ENCODE results near the gene BRD2.

The BRD2 gene

DNA sequence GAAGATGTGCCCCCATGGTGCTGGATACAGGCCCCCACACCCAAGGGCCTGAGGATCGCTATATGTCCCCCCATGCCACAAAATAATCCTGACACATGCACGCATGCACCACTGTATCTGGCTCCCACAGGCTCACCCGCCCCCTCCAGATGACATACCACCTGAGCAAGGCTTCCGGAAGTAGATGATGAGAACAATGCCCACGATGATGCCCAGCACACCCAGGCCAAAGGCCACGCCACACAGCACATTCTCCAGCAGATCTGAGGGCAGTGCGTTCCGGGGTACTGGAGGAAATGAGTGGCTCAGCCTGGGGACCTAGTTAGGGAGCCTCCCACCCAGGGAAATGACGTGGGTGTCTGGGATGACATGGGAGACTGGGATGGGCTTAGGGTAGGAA lies 19.3 kb upstream of the BRD2 start:
- DNase-seq (ENCODE audit: low spot score): no peak

DNA sequence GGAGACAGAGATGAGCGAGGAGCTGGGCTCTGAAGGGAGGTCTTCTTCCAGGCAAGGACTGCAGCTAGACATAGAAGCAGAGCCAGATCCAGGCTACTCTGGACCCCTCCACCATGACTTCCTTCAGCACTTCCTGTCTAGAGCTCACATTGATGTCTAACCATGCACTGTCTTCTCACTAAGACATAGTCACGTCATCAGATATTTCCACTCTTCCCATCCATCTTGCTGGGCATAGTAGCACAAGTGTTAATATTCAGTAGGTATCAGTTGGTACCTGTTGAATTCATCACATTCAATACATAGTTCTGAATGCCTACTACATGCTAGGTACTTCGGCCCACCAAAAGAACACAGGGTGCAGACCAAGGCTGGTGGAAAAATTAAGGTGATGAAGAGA lies 18.4 kb upstream of the BRD2 start:
- no peak for DNase-seq (ENCODE audit: low spot score)

DNA sequence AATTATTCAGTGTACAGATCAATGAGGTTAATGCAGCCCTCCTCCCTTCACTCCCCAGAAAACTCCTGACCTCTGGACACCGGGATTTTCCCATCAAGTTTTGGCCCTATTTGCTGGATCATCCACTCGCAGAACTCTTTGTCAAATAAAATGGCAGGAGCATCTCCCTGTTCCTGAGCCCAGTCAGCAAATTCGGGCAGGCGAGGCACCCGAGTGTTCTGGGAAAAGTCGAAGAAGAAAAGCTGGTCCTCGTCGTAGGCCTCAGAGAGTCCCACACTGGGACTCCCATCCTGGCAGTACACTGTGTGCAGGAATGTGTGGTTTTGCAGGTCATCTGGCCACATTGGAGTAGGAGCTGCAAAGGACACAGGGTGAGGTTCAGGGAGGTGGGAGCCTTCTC lies 17.9 kb upstream of the BRD2 start:
- DNase-seq (ENCODE audit: low spot score): no peak

DNA sequence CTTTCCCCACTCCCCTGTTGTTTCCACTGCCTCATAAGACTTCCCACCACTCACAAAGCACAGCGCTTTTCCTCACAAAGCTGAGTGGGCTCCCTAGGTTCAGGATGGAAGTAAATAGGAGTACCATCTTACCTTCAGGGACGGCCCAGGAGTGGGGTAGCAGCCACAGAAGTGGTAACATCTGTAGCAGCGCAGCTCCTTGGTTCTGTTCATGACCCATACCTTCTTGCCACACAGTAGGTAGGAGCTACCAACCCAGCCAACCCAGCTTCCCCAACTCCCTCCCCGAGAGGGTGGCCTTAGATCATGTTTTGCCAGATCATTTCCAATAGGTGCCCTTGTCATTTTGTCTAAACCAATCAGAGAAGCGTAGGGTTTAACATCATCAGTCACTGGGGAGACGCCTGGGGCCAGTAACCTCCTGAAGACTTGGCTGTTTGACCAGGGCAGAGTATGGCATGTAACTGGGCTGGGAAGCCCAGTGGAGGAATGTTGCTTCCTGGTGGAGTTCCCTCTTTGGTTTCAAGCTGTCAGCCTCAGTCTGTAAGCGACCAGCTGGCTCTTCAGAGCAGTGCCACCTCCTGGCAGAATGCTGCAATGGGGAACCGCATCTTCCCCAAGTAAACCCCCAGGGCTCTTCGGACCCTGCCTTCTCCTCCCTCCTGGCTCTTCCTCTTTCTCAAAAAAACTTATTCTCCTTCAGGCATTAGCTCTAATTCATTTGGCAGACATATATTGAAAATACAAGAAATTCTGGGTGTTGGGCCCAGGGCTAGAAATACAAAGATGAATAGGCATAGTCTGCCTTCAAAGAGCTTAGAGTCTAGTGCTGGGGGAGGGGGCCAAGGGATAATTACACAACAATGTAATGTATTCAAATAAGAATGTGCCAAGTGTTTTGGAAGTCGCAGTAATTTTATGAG lies 15.3 kb upstream of the BRD2 start, which contains the start of gene HLA-DMA:
TSS of gene HLA-DMA (minus strand) at position 281 of the 923 bp plus-strand sequence. CDS start at position 220, 61 bp downstream.
- peak; percentile 42 for DNase-seq (ENCODE audit: low spot score)

DNA sequence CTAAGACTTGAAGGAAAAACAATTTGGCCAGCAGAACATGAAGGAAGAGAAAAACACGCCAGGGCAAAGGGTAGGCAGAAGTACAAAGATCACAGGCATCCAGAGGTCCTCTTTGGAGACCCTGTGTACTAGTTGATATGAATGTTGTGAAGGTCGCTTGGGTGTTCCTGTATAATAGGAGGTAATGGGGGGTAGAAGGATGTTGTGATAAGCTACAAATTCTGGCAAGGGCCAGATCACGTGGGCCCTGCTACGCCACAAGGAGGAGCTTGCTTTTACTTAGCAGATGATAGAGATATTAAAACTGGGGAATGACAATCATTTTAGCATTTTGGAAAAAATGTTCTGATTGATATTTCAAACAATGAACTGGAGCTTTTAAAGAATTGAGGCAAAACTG lies 14.6 kb upstream of the BRD2 start:
- no peak for DNase-seq (ENCODE audit: low spot score)

DNA sequence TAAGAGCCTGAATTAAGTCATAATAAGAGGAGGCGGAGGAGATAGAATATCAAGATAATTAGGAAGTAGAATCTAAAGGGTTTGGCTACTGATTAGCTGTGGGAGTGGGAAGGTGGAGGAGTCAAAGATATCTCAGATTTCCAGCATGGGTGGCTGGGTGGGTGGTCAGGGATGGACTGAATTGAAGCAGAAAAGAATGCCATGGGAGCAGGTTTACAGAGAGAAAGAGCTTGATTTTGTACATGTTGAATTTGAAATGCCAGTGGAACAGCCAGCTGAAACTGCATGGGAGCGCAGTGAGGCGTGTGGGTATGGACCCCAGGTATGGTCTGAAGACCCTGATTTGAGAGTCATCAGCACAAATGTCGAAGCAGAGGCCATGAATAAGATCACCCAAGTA lies 14.1 kb upstream of the BRD2 start:
- DNase-seq (ENCODE audit: low spot score): no peak

DNA sequence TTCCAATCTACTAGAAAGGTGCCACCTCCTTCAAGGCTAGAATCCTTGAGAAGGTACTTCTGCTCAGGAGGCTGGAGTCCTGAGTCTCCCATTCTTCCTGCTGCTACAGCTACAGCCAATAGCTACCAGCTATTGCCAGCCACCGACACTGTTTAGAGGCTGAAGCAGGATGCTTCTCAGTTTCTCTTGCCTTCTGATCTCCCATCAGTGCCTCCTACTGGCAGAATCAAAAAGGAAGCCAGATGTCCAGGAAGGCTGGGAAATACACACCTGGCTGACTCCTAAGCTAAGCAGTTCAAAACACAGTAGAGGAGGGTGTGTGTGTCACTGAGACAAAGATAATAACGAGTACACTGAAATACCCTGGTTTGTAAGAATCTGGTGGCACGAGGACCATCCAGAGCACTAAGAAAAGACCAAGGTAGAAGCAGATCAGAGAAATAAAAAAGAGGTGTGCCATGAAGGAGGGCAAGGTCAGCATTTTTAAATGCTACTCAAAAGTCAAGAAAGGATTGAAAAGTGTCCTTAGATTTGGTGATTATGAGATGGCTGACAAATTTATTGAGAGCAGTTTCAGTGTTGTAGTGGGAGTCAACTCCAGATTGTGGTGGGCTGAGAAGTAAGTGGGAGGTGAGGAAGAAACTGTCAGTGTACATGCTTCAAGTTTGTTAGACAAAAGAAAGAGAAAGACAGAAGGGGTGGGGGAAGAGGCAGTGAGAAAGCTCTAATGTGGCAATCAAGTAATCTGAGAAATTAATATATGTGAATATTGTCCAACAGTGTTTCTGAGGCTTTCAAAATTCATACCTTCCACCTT lies 13.2 kb upstream of the BRD2 start:
- no peak for DNase-seq (ENCODE audit: low spot score)

DNA sequence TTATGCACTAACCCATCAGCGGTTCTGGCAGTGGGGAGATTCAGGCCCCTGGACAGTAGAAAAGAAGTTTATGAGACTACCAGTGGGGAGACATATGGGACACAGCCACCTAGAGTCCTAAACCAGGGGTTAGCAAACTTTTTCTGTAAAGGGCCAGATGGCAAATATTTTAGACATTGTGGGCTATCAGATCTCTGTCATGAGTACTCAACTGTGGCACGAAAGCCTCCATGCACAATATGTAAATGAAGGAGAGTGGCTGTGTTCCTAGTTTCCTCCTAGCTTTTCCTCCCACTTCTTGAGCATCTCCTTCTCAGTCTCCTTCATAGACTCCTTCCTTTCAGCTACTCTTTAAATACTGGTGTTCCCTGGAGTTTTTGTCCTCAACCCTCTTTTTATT lies 12.2 kb upstream of the BRD2 start:
- DNase-seq (ENCODE audit: low spot score): no peak

DNA sequence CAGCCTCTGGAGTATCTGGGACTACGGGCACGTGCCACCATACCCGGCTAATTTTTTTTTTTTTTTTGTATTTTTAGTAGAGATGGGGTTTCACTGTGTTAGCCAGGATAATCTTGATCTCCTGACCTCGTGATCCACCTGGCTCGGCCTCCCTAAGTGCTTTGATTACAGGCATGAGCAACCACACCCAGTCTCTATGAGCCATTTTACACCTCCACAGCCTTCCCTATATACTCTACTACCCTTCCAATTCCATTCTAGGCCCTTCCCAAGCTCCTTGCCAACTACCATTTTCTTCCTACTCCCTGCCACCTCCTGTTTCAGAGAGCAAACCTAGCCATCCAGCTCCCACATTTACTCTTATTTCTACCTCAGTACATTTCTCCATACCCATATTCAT lies 7.8 kb upstream of the BRD2 start:
- no peak for DNase-seq (ENCODE audit: low spot score)

DNA sequence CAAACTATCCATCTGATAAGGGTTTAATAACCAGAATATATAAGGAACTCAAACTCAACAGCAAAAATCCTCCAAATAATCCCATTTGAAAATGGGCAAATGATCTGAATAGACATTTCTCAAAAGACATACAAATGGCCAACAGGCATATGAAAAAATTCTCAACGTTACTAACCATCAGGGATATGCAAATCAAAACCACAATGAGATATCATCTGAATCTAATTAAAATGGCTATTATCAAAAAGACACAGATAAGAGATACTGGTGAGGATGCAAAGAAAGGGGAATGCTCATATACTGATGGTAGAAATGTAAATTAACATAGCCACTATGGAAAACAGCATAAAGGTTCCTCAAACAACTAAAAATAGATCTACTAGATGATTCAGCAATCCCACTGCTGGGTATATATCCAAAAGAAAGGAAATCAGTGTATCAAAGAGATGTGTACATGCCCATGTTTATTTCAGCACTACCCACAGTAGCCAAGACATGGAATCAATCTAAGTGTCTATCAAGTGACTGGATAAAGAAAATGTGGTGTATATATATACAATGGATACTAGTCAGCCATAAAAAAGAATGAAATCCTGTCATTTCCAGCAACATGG lies 6.1 kb upstream of the BRD2 start:
- DNase-seq (ENCODE audit: low spot score): no peak

DNA sequence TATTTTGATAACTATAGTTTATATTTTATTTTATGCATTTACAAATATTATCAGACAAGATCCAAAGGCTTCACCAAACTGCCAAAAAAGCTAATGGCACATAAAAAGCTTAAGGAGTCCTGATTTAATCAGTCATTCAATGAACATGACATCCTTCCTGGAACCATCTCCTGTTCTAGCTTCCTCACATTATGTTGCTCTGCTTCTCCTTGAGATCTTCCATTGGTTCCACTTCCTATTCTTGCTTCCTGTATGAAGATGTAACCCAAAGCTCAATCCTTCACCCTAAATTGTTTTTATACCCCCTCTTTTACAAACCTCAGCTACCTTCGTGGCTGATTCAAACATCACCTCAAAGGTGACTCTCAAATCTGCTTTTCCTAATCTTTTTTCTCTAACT lies 4.5 kb upstream of the BRD2 start:
- no peak for DNase-seq (ENCODE audit: low spot score)

DNA sequence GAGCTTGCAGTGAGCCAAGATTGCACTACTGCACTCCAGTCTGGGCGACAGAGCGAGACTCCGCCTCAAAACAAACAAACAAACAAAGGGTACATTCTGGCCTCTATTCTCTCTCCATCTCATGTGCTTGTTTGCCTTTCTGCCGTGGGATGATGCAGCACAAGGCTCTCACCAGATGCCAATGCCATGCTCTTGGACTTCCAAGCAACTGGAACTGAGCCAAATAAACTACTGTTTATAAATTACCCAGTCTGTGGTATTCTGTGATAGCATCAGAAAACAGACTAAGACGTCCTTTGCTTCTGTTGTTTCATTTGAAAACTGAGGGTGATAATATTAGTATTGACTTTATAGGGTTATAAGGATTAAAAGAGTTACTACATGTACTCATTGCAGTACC lies 3.6 kb upstream of the BRD2 start:
- no peak for DNase-seq (ENCODE audit: low spot score)

DNA sequence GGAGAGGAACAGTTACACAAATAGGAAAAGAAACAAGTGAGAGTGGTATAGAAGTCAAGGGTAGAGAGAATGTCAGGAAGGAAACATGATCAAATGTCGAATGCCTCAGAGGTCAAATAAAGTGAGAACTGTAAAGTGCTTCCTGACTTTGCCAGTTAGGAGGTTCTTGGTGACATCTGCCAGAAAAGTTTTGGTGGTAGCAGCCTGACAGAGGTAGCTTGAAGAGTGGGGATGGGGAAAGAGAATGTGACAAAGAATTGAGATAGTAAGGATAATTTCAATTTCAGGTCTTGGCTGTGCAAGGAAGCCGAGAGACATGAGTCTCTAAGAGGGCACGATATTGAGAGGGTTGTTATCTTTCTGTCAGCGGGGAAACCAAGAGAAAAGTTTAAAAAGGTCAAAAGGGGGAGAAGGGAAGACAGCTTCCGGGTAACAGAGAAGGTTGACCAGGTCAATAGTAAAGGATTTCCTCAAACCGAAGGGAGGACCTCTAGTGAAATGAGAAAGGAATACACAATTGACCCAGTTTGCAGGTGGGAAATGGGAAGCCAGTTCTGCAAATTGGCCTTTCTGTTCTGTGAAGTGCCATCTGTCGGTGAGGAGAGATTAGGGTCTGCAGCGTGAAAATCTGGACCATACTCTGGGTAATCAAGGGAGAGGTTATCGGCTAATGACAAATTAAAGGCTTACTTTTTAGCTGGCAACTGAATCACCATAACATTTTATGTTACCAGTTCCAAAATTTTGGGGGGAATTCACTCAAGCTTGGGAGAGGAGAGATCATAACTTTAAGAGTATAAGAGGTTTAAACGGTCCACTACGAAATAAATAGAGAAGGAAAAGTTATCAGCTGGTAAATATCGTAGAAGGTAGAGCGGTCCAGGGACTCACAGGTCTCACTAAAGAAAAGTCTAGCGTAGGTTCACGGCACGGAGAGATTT lies 973 bp upstream of the BRD2 start:
- DNase-seq (ENCODE audit: low spot score): peak; percentile 32

DNA sequence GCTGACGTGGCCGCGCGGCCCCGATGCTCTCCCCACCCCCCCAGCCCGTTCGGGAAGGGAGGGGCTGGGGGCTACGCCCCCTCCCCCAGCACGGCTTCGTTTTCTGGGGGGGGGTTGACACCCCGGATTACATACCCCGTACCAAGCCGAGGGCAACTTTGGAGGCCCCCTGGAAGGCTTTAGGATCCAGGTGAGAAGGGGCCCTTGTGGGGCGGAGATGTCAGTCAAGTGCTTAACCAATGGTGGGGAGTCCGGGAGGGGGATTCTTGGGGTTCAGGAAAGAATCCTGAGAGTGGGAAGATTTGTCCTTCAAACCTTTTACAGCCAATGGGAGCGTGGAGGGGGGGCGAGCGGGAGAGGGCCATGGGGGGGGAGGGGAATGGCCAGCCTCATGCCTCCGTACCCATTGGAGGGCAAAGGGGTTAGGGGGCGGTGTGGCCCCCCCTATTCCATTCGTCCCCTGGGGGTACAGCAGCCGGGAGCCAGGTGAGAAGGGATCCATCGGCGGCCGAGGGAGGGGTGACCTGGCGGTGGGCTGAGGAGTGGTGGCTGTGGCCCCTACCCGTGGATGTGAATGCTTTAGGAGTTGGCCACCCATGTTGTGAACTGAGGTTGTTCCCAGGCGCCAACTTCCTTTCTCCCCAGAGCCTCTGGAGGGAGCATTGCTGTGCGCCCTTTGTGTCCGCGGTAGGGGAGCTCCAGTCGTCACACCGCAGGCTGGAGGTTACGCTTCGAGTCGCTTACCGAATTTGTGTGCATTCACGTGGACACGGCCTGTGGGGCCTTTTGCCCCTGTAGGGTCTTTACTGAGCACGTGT lies 682 bp downstream of the BRD2 start:
- no peak for DNase-seq (ENCODE audit: low spot score)

DNA sequence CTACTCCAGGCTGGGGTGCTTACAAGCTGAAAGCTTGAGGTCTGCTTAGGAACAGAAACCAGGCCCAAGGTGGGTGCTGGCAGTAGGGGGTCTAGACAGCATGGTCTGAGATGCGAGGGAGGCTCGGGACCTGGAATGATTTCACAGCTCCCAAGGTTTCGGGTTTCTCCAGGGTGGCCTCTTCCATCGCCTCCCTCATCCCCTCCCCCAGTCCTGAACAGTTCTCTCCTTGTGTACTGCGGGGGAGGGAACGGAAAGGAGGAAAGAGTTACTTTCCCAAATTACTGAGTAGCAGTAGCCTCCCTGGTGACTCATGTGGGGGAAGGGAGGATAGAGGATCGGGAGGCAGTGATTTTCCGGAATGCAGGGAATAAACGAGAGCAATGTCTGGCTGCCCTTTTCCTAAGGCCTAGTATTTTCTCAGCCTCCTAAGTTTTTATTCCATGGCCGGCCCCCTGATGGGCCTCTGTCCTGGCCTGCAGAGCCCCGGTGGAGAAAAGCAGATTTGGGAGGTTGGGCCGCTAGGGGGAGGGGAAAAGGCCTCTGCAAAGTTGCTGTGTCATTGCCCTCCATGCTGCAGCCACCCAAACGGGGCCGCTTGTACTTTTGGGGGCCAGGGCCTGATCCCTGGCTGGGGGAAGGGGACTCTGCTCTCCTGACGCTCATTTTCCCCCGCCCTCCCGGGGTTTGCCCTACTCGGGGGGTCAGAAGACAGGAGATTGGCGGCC lies 1.5 kb downstream of the BRD2 start:
- DNase-seq (ENCODE audit: low spot score): peak; percentile 55

DNA sequence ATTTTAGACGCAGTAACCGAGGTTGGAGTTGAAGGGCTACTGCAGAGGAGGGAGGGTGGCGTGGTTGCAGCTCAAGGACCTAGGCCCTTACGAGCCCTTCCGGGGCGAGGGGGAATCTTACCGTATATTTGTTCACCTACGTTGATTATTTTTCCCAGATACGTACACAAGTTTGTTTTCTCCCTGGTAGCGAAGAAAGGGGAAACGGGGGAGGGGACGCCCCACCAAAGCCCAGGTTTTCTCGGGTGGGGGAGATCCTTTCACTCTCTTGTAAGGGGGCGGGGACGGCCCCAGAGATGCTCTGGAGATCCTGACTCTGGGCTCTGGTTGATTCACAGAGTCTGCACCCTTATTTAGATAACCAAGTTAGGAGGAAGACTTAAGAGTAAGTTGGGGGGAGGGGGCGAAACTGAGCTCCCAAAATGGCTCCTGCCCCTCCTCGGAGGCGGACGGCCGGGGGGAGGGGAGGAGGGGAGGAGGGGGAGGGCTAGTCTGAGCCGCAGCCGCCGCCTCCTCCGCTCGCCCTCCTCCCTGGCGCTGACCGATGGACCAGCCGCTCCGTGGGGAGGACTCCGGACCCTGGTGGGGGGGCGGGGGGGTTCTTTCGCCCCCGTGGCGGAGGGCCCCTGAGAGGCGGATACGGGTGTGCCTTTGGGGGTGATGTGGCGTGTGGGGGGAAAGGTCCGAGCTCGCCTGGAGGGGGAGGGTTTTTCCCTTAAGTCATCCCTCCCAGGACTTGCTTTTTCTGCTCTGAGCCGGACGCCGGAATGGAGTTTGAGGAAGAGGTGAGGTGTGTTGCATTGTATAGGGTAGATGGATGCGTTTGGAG lies 2.2 kb downstream of the BRD2 start:
- DNase-seq (ENCODE audit: low spot score): peak; percentile 58

DNA sequence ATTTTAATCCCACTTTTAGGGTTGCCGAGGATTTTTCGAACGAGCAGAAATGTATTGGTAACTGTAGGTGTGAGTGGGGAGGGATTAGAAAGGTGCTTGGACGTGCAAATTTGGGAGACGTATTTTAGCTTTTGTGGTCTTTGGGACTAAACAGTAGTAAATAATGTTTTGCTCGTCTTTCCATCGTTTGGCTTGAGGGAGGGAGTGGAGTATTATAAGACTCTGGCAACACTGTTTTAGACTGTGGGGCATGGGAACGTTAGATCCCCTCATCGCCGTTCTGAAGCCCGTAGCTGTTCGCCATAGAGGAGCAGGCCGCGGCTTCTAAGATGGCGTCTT lies 2.8 kb downstream of the BRD2 start:
- no peak for DNase-seq (ENCODE audit: low spot score)

DNA sequence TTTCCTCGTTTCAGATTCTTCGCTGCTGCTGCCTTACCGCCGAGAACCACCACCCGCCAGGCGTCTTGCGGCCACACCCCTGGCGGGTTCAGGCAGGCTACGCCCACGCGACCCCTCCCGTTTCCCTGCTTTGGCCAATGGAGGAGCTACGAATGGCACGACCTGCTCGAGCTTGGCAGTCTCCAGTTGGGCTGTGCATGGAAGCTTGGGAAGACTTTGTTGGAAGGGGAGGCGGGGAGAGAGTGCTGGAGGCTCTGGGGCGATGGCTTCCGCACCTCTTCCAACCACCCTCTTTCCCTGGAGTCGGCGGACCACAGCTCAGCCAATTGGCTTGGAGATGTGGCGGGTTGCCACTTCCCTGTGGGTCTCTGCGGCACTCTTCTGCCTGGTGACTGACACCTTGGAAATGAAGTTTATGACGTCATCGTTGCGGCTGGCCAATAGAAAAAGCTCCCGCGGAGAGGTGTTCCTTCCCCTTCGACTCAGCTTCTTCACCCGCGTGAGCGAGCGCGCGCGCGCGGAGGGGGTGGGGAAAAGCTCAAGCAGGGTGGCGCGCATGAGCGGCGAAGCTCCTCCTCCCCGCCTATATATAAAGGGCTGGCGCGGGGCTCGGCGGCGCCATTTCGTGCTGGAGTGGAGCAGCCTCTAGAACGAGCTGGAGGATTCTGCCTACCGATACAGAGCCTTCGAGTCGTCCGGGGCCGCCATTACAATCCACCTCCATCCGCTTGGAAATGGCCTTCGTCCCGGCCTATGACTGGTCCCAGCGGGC lies 3.4 kb downstream of the BRD2 start:
- DNase-seq (ENCODE audit: low spot score): peak; percentile 46
